Panc1 (cell line): Measurements from ENCODE around the gene FAM76B. TPM values are rescaled to one million over a fixed set of nuclear protein-coding genes. Genes with fewer than 3 reads are reported as not detected.

ENCODE experiments used
- ATAC-seq: fragments of 200-7000 bp; cut with Tn5 transposase; 2 replicates; pipeline ENCODE4 v1.9.1; 2020; ENCODE audit warnings: mild to moderate bottlenecking, moderate library complexity
- BruUV-seq: library from RNA; stranded (reverse); fragments of 400-500 nt; replicated peaks from 2 replicates; lab custom pipeline; 2021; lab: Mats Ljungman, UMichigan
- CTCF ChIA-PET: fragments of 300-600 bp; sonication (Branson Sonifier 250); formaldehyde crosslinking; loops from one replicate; lab custom pipeline; 2022; ENCODE audit warnings: antibody characterized with exemption; lab: Charles Lee
- POLR2A ChIA-PET: fragments of 300-600 bp; sonication (Branson Sonifier 250); formaldehyde crosslinking; loops from one replicate; lab custom pipeline; 2022; ENCODE audit warnings: antibody characterized with exemption; lab: Charles Lee
- DNase-seq: peaks from one replicate; pipeline ENCODE4 v3.0.0-alpha.2; 2010; ENCODE audit warnings: low read depth, low spot score
- H3K27ac ChIP-seq: 2 replicates; pipeline ENCODE4 v1.5.1; 2011; ENCODE audit warnings: mild to moderate bottlenecking, low read length, inconsistent platforms
- H3K27me3 ChIP-seq: fragments of 200-500 bp; sonication (Bioruptor generic); 2 replicates; pipeline ENCODE4 v1.6.0; 2014; ENCODE audit warnings: low read length, inconsistent platforms; ENCODE audit not compliant: control insufficient read depth, insufficient read depth
- H3K36me3 ChIP-seq: fragments of 200-500 bp; sonication (Bioruptor generic); 2 replicates; pipeline ENCODE4 v1.5.1; 2014; ENCODE audit warnings: inconsistent platforms, mild to moderate bottlenecking, low read length, moderate library complexity; ENCODE audit not compliant: control insufficient read depth, insufficient read depth
- H3K4me1 ChIP-seq: 2 replicates; pipeline ENCODE4 v1.5.1; 2011; ENCODE audit warnings: inconsistent platforms, mild to moderate bottlenecking, low read length, moderate library complexity; ENCODE audit not compliant: control insufficient read depth, insufficient read depth
- H3K4me3 ChIP-seq, 2 experiments: 2 replicates each; pipeline ENCODE4 v1.5.1; 2011 to 2012; ENCODE audit warnings: low read depth in 2 of 2, low read length in 2 of 2, mild to moderate bottlenecking in 2 of 2, inconsistent platforms in 1 of 2, moderate library complexity in 1 of 2
- H3K9me3 ChIP-seq: fragments of 200-500 bp; sonication (Bioruptor generic); 2 replicates; pipeline ENCODE4 v1.5.1; 2014; ENCODE audit warnings: low read depth, mild to moderate bottlenecking, inconsistent platforms, low read length, moderate library complexity; ENCODE audit not compliant: control insufficient read depth, insufficient read depth
- POLR2AphosphoS5 ChIP-seq: IDR thresholded peaks from 2 replicates; pipeline ENCODE4 v1.6.1; 2012; ENCODE audit warnings: mild to moderate bottlenecking, low read depth, low read length, moderate library complexity
- SIN3A ChIP-seq: IDR thresholded peaks from 2 replicates; pipeline ENCODE4 v1.6.1; 2012; ENCODE audit warnings: low read depth, mild to moderate bottlenecking, low read length, moderate library complexity, borderline replicate concordance; ENCODE audit not compliant: insufficient read depth
- TCF7L2 ChIP-seq: IDR thresholded peaks from 2 replicates; pipeline ENCODE4 v1.6.1; 2011; ENCODE audit warnings: mild to moderate bottlenecking, low read depth, low read length, inconsistent platforms
- in situ Hi-C: cut with HindIII; loops from 2 replicates; pipeline ENCODE4 v1.10.0; 2016; ENCODE audit warnings: low sequenced_read_pairs, low pct_unique_long_range_greater_than_20kb
- intact Hi-C: fragments of 100-400 bp; cut with micrococcal nuclease; formaldehyde crosslinking; loops from one replicate; pipeline ENCODE4 v1.10.0; 2022; ENCODE audit not compliant: unreplicated experiment
- total RNA-seq: library from RNA; stranded (reverse); gene quantifications from one replicate; pipeline ENCODE4 v1.2.1, GENCODE V29; 2021; ENCODE audit not compliant: unreplicated experiment
- TF ChIP-seq, protein P1 (sequence below), 2 experiments: IDR thresholded peaks; 2 replicates each; pipeline ENCODE4 v1.6.1; 2011 to 2012; ENCODE audit warnings: low read depth in 2 of 2, control low read depth in 1 of 2, low read length in 1 of 2, mild to moderate bottlenecking in 1 of 2, moderate library complexity in 1 of 2; ENCODE audit not compliant: insufficient read depth in 1 of 2
- TF ChIP-seq, protein P2 (sequence below): fragments of 450-650 bp; IDR thresholded peaks from 2 replicates; pipeline ENCODE4 v1.5.1; 2017; ENCODE audit warnings: mild to moderate bottlenecking

FAM76B gene
- total RNA-seq, 1 experiment from 2014 or later: 31.2 TPM

DNA sequence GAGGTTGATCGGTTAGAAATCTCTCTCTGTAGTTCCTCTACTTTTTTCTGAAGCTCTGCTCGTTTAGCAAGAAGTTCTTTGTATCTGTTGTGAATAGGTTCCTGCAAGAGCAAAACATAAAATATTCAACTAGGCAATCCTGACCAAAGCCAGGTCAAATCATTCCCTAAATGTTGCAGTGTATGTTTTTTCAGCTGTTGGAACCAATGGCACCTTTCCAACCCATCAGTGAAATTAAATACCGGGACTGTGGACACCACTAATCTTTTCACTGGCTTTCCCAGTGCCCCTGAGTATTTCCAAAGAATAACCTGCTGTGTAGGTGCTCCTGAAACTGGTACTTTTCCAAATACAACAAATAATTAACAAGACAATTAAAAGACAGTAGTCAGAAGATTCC, 45.8 kb upstream of the FAM76B start:
- BruUV-seq: no TSS peak
- TF ChIP-seq POLR2AphosphoS5 (no peak), TCF7L2 (no peak), SIN3A (no peak)
- TF ChIP-seq, protein P1, sequence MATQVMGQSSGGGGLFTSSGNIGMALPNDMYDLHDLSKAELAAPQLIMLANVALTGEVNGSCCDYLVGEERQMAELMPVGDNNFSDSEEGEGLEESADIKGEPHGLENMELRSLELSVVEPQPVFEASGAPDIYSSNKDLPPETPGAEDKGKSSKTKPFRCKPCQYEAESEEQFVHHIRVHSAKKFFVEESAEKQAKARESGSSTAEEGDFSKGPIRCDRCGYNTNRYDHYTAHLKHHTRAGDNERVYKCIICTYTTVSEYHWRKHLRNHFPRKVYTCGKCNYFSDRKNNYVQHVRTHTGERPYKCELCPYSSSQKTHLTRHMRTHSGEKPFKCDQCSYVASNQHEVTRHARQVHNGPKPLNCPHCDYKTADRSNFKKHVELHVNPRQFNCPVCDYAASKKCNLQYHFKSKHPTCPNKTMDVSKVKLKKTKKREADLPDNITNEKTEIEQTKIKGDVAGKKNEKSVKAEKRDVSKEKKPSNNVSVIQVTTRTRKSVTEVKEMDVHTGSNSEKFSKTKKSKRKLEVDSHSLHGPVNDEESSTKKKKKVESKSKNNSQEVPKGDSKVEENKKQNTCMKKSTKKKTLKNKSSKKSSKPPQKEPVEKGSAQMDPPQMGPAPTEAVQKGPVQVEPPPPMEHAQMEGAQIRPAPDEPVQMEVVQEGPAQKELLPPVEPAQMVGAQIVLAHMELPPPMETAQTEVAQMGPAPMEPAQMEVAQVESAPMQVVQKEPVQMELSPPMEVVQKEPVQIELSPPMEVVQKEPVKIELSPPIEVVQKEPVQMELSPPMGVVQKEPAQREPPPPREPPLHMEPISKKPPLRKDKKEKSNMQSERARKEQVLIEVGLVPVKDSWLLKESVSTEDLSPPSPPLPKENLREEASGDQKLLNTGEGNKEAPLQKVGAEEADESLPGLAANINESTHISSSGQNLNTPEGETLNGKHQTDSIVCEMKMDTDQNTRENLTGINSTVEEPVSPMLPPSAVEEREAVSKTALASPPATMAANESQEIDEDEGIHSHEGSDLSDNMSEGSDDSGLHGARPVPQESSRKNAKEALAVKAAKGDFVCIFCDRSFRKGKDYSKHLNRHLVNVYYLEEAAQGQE (IDR thresholded peaks at IDR 0.05; ENCODE audit: insufficient read depth in 1 of 2, low read depth in 2 of 2, low read length in 1 of 2): no peak
- TF ChIP-seq, protein P2, sequence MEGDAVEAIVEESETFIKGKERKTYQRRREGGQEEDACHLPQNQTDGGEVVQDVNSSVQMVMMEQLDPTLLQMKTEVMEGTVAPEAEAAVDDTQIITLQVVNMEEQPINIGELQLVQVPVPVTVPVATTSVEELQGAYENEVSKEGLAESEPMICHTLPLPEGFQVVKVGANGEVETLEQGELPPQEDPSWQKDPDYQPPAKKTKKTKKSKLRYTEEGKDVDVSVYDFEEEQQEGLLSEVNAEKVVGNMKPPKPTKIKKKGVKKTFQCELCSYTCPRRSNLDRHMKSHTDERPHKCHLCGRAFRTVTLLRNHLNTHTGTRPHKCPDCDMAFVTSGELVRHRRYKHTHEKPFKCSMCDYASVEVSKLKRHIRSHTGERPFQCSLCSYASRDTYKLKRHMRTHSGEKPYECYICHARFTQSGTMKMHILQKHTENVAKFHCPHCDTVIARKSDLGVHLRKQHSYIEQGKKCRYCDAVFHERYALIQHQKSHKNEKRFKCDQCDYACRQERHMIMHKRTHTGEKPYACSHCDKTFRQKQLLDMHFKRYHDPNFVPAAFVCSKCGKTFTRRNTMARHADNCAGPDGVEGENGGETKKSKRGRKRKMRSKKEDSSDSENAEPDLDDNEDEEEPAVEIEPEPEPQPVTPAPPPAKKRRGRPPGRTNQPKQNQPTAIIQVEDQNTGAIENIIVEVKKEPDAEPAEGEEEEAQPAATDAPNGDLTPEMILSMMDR: no peak
- H3K36me3 ChIP-seq: peaks cover 55% of the 10 kb centered on the region
- no peak for ATAC-seq
- in situ Hi-C loops: no loop called here
- no peaks in the 10 kb centered on the region for H3K9me3 ChIP-seq
- 0 out of 2 replicates have a peak, but pooled peaks cover 4% of the 10 kb centered on the region for H3K4me1 ChIP-seq
- H3K27ac ChIP-seq: no peak overlapping the region
- ChIA-PET POLR2A (no interaction called here), CTCF (interaction anchor here (0.6 to 1.9 kb wide), 5 partner anchors 114 to 559 kb away, joined by 3 to 20 read pairs (median 7); partner anchors contain the start of gene MAML2)
- DNase-seq: no peak
- no peak overlapping the region for H3K4me3 ChIP-seq
- H3K27me3 ChIP-seq: no peaks in the 10 kb centered on the region
- intact Hi-C loops: loop anchor here (5.0 to 10.0 kb wide), 2 partner anchors 507 to 559 kb away; partner anchors contain the start of genes JRKL and MAML2

DNA sequence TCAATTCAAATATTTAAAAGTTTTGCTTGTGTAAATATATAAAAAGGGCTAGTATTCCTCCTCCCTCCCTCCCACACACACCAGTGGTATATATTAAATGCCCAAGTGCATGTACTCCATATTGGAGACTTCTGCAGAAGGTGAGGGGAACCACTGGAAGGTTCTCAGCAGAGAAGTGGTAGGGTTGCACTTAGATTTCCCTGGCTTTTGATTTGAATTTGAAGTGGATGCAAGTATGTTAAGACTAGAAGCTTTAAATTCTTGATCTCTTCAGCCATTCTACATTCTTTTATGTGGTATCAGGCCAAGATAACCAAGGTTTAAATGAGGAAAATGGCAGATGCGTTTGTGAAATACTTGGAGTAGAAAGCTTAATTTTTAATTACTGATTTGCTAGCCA, 43.8 kb upstream of the FAM76B start:
- no peak overlapping the region for H3K27ac ChIP-seq
- H3K27me3 ChIP-seq: no peaks in the 10 kb centered on the region
- H3K4me3 ChIP-seq: no peak overlapping the region
- POLR2A ChIA-PET: no interaction called here
- no peaks in the 10 kb centered on the region for H3K9me3 ChIP-seq
- TF ChIP-seq SIN3A (no peak), TCF7L2 (no peak), POLR2AphosphoS5 (no peak)
- TF ChIP-seq, protein P1 (IDR thresholded peaks at IDR 0.05; ENCODE audit: insufficient read depth in 1 of 2, low read depth in 2 of 2, low read length in 1 of 2): no peak
- TF ChIP-seq, protein P2: no peak
- no TSS peak for BruUV-seq
- intact Hi-C loops (loop anchor here (10.0 kb wide), 1 partner anchor 561 kb away; the partner anchor contains the start of gene JRKL), in situ Hi-C loops (no loop called here)
- H3K36me3 ChIP-seq: peaks cover 59% of the 10 kb centered on the region
- CTCF ChIA-PET: no interaction called here
- DNase-seq: no peak
- 0 out of 2 replicates have a peak, but pooled peaks cover 4% of the 10 kb centered on the region for H3K4me1 ChIP-seq
- ATAC-seq: no peak
